Thyroid gland (tissue), 4 donors: ENCODE data around the gene LGALS8.

Experiments
- POLR2A ChIP-seq, 2 donors: fragments of 450-650 bp; IDR thresholded peaks; one replicate each; pipeline ENCODE4 v1.6.1; 2017; ENCODE audit warnings: antibody characterized with exemption in 2 of 2, mild to moderate bottlenecking in 2 of 2, moderate library complexity in 1 of 2
- TF ChIP-seq, protein P1 (sequence below), 6 experiments: fragments of 200-600 bp in 3 of 6; fragments of 450-650 bp in 3 of 6; sonication (generic) in 3 of 6; IDR thresholded peaks; one replicate each; pipeline ENCODE4 v1.5.1; 2016 to 2019; ENCODE audit warnings: antibody characterized with exemption in 6 of 6, mild to moderate bottlenecking in 2 of 6, inconsistent platforms in 1 of 6, moderate library complexity in 1 of 6

GRCh38 chr1:236520445-236521005, 3.3 kb upstream of the LGALS8 start:
- TF ChIP-seq, protein P1, sequence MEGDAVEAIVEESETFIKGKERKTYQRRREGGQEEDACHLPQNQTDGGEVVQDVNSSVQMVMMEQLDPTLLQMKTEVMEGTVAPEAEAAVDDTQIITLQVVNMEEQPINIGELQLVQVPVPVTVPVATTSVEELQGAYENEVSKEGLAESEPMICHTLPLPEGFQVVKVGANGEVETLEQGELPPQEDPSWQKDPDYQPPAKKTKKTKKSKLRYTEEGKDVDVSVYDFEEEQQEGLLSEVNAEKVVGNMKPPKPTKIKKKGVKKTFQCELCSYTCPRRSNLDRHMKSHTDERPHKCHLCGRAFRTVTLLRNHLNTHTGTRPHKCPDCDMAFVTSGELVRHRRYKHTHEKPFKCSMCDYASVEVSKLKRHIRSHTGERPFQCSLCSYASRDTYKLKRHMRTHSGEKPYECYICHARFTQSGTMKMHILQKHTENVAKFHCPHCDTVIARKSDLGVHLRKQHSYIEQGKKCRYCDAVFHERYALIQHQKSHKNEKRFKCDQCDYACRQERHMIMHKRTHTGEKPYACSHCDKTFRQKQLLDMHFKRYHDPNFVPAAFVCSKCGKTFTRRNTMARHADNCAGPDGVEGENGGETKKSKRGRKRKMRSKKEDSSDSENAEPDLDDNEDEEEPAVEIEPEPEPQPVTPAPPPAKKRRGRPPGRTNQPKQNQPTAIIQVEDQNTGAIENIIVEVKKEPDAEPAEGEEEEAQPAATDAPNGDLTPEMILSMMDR (IDR thresholded peaks at IDR 0.05), result no peak
- TF ChIP-seq POLR2A (IDR thresholded peaks at IDR 0.05), result no peak
